HFF-Myc (cell line): ENCODE results near the gene YIPF3.

Source experiments
- DNase-seq: peaks from one replicate; pipeline ENCODE4 v3.0.0-alpha.2; 2011; ENCODE audit warnings: low read depth; ENCODE audit errors: extremely low read depth
- H3K4me3 ChIP-seq: replicated peaks from 2 replicates; pipeline ENCODE4 v1.5.1; 2011; ENCODE audit warnings: low read depth, mild to moderate bottlenecking, control low read depth, low read length
- TF ChIP-seq, protein P1 (sequence below): IDR thresholded peaks from 2 replicates; pipeline ENCODE4 v1.5.1; 2012; ENCODE audit warnings: mild to moderate bottlenecking, low read depth, low read length, control low read depth; ENCODE audit errors: missing control alignments

YIPF3 gene

DNA sequence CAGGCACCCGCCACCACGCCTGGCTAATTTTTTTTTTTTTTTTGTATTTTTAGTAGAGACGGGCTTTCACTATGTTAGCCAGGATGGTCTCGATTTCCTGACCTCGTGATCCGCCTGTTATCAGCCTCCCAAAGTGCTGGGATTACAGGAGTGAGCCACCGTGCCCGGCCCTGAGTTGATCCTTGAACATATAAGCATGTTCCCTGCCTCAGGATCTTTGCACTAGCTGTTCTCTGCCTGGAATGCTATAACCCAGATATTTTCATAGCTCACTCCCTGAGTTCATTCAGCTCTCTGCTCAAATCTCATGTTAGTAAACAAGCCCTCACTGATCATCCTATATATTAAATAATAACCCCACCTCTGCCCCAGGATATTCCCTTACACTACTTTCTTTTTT lies 52.4 kb downstream of the YIPF3 start:
- H3K4me3 ChIP-seq = no peak overlapping the region
- TF ChIP-seq, protein P1, sequence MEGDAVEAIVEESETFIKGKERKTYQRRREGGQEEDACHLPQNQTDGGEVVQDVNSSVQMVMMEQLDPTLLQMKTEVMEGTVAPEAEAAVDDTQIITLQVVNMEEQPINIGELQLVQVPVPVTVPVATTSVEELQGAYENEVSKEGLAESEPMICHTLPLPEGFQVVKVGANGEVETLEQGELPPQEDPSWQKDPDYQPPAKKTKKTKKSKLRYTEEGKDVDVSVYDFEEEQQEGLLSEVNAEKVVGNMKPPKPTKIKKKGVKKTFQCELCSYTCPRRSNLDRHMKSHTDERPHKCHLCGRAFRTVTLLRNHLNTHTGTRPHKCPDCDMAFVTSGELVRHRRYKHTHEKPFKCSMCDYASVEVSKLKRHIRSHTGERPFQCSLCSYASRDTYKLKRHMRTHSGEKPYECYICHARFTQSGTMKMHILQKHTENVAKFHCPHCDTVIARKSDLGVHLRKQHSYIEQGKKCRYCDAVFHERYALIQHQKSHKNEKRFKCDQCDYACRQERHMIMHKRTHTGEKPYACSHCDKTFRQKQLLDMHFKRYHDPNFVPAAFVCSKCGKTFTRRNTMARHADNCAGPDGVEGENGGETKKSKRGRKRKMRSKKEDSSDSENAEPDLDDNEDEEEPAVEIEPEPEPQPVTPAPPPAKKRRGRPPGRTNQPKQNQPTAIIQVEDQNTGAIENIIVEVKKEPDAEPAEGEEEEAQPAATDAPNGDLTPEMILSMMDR = no peak
- DNase-seq = no peak

GRCh38 chr6:43461936-43462335 lies 54.8 kb downstream of the YIPF3 start:
- TF ChIP-seq, protein P1 = no peak
- no peak overlapping the region for H3K4me3 ChIP-seq
- DNase-seq = no peak
